Fibroblast of skin of right biceps (primary cell): ENCODE measurements around the gene SPRED3.
A peak's percentile ranks its signal among the peaks of the same experiment; 100 is the strongest.
"Not testable (repeated sequence)": the region's sequence is repeated elsewhere in the genome, so short reads cannot be mapped to it uniquely, and the experiment has no call there.

Experiments used
- DNase-seq: peaks from one replicate; pipeline ENCODE4 v3.0.0-alpha.2; 2013

The SPRED3 gene

GRCh38 chr19:38392707-38393308 is 4.3 kb downstream of the SPRED3 start:
- DNase-seq: peak; percentile 59

GRCh38 chr19:38394488-38394887 is 6.0 kb downstream of the SPRED3 start:
- peak; percentile 66 for DNase-seq

GRCh38 chr19:38395381-38396114 is 7.1 kb downstream of the SPRED3 start:
- DNase-seq: no peak

GRCh38 chr19:38399081-38399480 is 10.6 kb downstream of the SPRED3 start:
- DNase-seq: no peak

- DNase-seq: no peak
Measured at GRCh38 chr19:38399537-38399936, 11.0 kb downstream of the SPRED3 start.

GRCh38 chr19:38400361-38400760 is 11.9 kb downstream of the SPRED3 start:
- DNase-seq: no peak

- peak; percentile 45 for DNase-seq
Measured at GRCh38 chr19:38401148-38401547, 12.7 kb downstream of the SPRED3 start.

- DNase-seq: no peak
Measured at GRCh38 chr19:38402623-38402966, 14.1 kb downstream of the SPRED3 start.

- peak; percentile 97 for DNase-seq
Measured at GRCh38 chr19:38402967-38403674, 14.6 kb downstream of the SPRED3 start, which contains the start of gene FAM98C. FAM98C (plus strand) TSS chr19:38403093; CDS start chr19:38403154, 61 bp downstream.

GRCh38 chr19:38404858-38405257 is 16.4 kb downstream of the SPRED3 start:
- no peak for DNase-seq

GRCh38 chr19:38405276-38405675 is 16.8 kb downstream of the SPRED3 start:
- no peak for DNase-seq

- DNase-seq: peak; percentile 70
Measured at GRCh38 chr19:38409631-38410133, 21.2 kb downstream of the SPRED3 start.

- not testable (repeated sequence) for DNase-seq
Measured at GRCh38 chr19:38410407-38410806, 21.9 kb downstream of the SPRED3 start.

GRCh38 chr19:38411041-38411712 is 22.7 kb downstream of the SPRED3 start:
- no peak for DNase-seq

GRCh38 chr19:38411898-38412297 is 23.4 kb downstream of the SPRED3 start:
- DNase-seq: not testable (repeated sequence)

- DNase-seq: no peak
Measured at GRCh38 chr19:38412491-38412890, 24.0 kb downstream of the SPRED3 start.

- DNase-seq: no peak
Measured at GRCh38 chr19:38412961-38413360, 24.5 kb downstream of the SPRED3 start.

- DNase-seq: no peak
Measured at GRCh38 chr19:38413416-38413815, 24.9 kb downstream of the SPRED3 start.

GRCh38 chr19:38417146-38417543 is 28.6 kb downstream of the SPRED3 start:
- no peak for DNase-seq

- DNase-seq: no peak
Measured at GRCh38 chr19:38417544-38418506, 29.3 kb downstream of the SPRED3 start.

- no peak for DNase-seq
Measured at GRCh38 chr19:38420935-38421334, 32.4 kb downstream of the SPRED3 start.

- no peak for DNase-seq
Measured at GRCh38 chr19:38421856-38422255, 33.4 kb downstream of the SPRED3 start.
